HTERT RPE-1 (cell line): ENCODE measurements around the gene PARP8.

Source experiments
- in situ Hi-C: fragments of 300-500 bp; cut with MboI; formaldehyde crosslinking; loops from 4 replicates; pipeline ENCODE4 v1.14.3; 2020; ENCODE audit warnings: low sequenced_read_pairs

Gene PARP8

DNA sequence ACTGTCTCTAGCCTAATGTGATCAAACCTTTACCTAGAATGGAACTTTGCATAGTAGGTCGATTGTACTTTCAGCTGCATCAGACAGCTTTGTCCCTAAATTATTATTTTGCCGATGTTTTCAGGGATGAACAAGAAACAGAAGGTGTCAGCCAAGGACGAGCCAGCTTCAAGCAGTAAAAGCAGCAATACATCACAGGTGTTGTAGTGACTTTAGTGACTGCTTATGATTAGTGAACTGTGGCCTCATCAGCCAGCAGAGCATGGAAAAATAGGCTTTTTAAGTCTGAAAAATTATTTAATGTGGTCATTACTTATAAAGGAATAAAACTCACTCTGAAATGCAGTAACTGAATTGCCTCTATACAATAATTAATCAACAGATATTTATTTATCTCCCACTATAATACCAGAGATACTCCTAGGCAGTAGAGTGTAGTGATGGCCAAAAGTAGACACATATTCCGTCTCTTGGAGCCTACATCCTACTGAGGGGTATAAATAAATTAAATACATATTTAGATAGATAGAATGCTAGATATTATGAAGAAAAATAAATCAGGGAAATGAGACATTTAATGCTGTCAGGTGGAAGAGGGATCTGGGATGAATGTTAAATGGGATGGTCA, 166.3 kb downstream of the PARP8 start:
- in situ Hi-C loops = no loop called here

DNA sequence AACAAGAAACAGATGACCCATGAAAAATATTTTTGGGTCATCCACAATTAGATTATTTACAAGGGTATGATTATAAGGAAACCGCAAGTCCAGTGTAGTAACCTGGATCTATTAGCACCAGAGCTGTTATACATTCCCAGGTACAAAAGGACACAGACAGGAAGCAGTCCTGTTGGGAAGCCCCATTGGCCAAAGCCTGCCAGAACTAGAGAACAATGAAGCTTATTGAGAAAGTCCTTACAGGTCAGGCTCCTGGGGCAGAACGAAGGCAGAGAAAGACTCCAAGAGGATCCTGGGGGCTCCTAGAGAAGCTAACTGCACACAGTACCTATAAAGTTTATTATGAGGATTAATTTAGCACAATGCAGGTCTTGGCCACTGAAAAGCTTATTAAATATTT, 169.9 kb downstream of the PARP8 start:
- in situ Hi-C loops = no loop called here

DNA sequence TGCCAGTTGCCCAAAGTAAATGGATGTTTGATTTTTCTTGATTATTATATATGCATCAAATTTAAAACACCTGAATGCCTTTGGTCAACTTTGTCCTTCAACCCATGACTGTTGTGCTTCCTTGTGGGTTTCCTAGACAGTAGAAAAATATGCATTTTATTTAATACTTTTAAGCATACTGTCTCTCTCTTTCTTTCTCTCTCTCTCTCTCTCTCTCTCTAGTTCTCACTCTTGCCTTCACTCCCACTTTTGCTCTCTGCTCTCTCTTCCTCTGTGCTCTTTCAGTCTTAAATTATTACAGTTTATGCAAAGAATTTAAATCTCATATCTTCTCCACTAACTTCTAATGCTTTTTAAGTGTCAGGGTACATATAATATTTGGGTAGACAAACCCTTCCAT, 173.0 kb downstream of the PARP8 start:
- in situ Hi-C loops = no loop called here

DNA sequence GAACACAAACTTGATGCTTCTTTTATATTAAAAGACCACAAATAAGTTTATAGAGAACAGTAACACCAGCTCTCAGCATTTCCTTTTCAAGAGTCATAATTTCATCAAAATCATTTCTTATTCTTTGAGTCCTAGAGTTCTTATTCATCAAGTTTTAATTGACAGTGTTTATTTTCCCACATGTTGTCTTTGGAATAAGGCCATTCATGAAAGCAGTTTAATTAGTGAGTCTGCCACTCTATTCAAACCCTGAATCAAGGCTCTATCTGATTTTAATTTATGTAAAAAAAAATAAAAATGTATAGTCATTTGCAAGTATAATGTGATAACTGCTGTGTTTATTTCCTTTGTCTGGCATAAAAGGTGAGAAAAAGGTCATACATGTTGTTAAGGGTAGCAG, 176.7 kb downstream of the PARP8 start:
- in situ Hi-C loops = no loop called here

DNA sequence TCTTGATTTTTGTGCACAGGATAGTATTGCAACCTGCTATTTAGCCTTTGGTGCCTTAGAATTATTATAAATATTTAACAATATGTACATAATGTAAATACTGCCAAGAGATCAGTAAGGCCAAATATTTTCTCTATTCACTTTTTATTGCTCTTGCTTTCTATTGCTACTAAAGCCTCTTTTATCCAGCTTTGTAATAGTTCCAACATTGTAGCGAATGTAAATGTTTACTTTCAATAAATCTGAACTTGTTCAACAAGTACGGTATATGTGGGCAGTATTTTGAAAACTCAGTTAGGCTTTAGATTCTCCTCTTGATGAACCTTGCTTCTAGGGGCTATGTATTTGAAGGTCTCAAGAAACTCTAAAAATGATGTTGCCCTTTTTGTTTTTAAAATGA, 179.8 kb downstream of the PARP8 start:
- in situ Hi-C loops = no loop called here

DNA sequence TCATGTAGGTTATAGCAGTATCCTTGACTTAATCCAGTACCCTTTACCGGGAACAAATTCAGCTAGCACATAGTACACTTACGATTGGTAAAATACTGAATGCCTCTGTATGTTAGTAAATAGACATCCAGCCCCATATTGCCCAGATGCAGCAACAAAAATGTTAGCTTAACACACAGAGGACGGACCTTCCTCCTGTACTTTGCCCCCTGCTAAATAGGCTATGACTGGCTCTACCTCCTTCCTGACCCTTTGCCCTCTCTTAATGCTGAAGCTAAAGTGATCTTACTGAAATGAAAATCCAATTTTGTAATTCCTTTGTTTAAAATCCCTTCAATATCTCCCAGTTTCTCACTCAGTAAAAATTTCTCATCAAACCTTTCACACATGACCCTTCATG, 183.1 kb downstream of the PARP8 start:
- in situ Hi-C loops = no loop called here

DNA sequence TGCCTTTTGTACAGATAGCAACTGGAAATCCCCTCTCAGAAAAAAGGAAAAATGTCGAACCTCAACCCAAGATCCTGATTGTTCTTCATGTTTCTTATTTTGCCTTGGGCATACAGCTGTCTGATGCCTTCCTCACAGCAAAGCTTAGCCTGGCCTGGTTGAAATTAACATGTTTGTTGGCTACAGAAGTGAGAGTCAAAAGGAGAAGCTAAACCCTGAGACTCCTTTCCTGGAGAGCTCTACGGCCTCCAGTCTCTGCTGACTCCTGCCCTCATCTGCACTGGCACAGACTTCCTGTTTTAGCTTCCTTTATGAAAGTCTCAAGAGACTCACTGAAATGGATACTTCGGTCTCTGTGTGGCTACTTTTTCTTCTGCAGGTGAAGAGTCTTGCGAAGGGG, 186.7 kb downstream of the PARP8 start:
- in situ Hi-C loops = no loop called here

DNA sequence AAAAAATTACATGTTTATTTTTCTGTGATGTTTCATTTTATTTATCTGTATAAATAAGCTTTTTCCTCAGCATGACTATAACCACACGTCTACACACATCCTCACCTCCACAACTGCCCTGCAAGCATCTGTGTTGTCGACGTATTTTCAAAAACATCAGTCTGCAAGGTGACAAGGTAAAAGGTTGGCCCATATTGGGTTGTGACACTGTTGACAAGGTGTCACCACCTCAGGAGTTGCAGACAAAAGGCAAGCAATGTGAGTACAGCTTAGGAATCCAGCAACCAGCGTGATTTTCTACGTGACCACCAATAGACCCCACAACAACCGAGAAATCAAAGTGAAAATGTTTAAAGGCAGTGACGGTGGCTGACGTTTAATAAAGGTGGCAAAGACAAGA, 187.6 kb downstream of the PARP8 start:
- in situ Hi-C loops = no loop called here

DNA sequence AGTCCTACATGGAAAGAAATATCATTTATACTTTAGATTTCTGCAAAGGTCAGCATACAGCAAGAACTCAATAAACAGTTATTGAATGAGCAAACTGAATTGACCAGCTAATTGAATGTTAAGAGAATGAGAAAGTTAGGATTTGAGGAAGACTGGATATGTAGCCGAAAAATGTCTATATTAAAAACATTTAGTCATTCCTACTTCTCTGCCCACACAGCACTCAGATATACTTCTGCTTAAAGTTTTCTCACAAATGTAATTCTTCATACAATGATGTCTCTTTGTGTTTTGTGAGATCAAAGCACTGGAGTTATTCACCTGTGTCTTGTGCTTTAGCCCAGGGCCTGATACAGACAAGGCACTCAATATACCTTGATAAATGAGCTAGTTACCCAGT, 188.6 kb downstream of the PARP8 start:
- in situ Hi-C loops = no loop called here

DNA sequence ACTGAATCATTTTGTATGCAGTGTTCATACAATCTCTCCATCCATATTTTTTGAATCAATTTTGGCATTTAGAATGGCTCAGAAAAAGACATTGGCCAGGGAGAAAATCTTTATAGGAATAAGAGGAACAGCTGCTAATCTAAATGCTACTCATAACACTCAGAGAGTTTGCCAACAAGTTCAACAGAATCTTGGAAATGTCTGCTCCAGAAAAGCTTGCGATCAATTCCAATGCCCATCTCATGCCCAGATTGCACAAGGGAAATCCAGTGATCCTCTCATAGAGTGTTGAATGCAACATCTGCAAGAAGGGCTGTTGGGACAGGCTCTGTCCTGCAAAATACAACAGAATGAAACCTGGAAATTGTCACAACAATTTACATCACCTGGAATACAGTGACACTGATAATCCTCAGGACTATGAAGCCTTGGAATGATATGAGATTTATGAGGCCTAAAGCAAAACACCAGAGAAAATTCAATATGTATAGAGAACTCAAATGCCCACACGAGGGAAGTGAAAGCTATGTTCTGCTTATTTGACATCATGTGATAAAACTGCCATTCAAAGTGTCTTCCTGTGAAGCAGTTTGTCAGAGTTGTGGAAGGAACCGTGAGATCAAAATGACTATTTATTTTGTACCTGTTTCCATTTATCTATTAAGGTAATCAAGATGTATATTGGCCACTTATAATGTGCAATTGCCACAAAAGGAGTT, 190.1 kb downstream of the PARP8 start:
- in situ Hi-C loops = no loop called here

DNA sequence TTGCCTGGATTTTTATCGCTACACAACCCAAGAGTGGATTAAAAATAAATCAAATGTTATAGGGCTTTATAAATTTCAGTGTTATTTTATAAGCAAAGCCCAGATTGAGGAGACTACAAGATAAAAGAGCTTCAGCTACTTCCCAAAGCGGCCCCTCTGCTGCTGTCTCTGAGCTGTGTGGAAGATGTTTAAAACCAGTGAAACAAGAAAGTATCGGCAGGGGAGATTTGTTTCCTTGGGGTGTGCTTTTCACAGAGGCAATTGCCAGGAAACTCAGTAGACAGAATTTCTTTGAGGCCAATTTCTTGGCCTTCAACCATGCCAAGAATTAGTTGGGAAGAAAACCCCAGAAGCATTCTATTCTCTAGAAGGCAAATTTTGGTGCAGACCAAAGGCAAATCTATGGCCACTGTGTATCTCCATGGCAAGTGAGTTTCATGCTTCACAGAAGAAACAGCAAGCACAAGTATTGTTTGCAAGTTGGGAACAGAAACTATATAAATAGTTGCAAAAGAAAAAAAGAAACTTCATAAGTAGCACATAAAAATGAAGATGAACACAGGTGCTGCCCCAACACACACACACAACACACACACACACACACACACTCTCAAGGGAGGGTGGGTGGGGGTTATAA, 197.2 kb downstream of the PARP8 start:
- in situ Hi-C loops = no loop called here

DNA sequence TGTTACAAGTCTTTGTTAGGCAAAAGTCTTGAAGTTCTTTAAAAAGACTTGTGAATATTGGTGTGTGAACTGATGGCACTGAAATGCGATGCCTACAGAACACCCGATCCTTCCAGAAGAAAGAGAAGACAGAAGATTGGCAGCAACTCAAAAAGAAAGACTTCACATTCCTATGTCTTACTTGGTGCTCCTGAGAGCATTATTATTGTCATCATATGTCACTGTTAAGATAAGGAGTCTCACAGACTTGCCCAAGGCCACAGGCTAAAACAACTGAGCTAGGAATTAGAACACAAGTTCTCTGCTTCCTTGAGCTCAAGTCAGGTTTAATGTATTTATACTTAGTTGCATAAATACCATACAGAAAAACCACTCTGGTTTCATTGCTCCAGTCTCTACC, 198.0 kb downstream of the PARP8 start:
- in situ Hi-C loops = no loop called here

DNA sequence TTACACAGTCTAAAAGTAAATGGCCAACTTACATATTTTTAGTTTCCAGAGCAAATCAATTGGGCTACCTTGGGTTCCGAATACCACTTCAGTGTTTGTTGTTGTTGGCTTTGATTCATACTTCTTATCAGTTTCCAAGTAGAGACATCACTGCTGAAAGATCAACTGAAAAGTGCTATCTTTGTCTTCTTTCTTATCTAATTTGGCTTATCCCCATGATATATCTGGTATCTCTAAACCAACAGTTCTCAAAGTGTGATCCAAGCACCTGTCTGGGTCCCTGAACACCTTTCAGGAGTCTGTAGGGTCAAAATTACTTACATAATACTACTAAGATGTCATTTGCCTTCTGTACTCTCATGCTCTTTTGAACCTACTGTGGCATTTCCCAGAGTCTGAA, 200.0 kb downstream of the PARP8 start:
- in situ Hi-C loops = no loop called here

DNA sequence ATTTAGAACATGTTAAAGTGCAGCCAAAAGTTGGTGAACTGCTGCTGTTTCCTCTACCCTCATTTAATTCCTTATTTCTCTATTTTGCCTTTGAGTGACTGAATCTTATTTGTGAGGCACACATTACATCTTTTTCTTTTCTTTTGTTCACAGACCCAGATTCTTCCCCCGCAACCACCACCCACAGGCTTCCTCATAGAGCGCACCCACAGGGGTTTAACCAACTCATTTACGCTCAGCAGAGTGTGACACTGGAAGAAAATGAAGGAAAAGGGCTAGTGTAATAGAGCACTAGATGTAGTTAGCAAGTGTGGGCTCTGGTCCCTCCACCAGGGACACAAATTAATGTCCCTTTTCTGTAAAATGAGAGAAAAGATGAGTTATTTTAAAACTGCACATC, 200.7 kb downstream of the PARP8 start:
- in situ Hi-C loops = no loop called here

DNA sequence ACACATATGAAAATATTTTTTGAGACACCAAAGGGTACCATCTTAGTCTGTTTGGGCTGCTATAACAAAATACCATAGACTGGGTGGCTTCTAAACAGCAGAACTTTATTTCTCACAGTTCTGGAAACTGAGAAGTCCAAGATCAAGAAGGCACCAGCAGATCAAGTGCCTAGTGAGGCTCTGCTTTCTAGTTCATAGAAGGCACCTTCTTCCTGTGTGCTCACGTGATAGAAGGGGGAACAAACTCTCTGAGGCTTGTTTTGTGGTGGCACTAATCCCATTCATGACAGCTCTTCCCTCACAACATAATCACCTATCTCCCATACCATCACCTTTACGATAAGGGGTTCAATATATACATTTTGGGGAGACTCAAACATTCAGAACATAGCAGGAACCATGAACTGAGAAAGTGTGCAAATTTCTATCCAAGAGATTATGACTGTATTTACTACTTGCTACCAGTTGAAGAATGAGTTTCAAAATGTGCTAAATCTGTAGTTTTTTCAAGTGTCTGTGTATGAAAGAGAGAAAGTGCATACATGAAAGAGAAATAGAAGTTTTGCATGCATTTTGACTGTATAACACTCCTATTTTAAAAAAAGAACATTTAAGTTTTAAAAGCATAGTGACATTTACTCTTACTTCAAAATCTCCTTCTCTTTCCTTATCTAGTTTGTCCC, 207.3 kb downstream of the PARP8 start:
- in situ Hi-C loops = no loop called here

DNA sequence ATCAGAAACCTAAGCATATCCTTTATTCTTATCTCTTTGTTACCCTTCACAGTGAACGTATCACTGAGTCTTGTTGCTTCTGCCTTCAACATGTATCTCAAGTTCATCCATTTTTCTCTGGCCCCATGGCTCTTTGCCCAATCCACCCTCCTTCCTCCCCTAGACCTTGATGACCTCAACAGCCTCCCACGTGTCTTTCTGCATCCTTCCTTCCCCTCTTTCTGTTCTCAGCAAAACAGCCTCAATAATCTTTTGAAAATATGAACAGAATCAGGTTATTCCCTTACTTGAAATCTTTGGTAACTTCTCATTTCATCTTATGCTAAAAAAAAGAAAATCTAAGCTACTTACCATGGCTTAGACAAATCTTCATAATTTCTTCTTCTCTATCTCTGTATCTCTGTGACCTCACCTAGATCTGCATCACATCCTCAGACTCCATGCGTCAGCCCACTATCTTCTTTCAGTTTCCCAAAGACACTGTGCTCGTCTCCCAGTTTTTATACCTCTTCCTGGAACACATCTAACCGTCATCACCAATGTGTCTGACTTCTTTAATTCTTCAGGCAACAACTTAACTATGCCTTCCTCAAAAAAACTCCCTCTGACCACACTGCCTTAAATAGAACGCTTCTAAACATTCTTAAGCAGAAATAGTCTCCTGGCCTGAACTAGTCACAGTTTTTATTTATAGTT, 208.0 kb downstream of the PARP8 start:
- in situ Hi-C loops = no loop called here

DNA sequence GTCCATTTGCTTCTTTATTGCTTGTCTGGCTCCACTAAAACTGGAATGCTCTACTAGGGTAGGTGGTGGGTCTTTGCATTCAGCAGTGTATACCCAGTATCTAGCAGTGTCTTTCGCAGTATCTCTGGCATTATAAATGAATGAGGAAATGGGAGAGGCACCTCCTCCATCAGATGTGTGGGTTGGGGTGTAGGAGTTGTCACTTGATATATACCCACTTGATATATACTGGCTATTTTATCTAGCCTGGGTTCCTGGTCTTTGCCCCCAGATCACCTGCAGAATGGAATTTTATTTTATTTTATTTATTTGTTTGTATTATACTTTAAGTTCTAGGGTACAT, 208.5 kb downstream of the PARP8 start:
- in situ Hi-C loops = no loop called here

DNA sequence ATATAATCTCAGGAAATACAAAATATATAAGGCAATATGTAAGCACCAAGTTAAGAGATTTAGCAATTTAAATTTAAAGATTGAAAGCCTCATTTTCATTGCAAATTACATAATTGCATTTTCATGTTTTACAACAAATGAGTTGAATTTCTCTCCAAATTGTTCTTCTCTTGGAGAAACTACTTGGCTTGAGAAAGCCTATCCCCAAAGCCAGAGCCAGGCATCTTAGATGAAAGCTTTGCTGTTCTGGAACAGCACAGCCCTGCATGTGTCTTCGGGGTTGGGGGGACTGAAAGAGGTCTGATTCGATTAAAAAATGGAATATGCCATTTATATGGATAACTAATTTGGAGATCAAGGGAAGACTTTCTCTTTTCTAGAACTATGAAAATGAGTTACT, 212.0 kb downstream of the PARP8 start:
- in situ Hi-C loops = no loop called here

DNA sequence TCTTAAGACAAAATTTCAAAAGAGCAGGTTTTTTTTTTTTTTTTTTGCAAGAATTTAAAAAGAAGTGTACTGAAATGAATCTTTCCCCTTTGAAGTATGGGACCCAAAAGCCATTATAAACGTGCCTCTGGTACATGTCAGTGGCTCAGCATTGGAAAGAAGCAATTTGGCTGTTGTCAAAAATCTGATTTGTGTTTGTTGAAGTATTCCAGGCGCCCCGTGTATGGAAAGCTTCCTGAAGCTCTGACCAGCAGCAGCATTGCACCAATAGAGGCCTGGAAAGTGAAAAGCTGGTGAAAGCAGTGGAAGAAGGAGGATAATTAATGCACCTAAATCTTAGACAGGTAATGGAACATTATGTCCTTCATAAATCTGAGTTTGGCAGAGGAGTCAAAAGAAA, 215.0 kb downstream of the PARP8 start:
- in situ Hi-C loops = no loop called here

DNA sequence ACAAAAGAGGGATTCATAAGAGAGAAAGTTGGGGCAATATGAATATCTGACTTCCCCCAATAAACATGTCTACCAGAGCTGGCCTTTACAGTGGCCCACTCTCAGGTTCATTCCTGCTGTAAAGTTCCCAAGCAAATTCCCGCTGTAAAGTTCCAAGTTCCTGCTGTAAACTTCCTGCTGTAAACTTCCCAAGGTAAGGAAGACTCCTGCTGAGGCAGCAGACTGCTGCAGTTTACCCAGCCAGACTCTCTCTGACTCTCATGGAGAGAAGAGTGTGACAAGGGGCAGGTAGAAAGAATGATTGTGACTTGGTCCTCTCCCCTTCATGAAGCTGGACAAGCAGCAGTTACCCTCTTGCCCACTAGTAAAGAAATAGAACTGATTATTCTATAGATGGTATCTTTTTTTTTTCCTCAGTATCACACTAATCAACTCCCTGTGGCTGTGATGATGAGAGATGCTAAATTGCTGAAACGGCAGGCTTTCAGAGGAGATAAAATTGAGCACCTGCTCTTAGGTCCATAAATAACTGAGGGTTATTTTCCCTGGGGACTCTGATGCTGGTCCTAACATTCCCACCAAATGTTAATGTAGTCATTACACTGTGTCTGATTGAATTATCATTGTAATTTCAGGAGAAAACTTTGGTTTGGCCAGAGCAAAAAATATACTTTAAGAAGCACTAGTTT, 220.4 kb downstream of the PARP8 start:
- in situ Hi-C loops = no loop called here
